ENCODE measurements around the gene ZNF598.

The ZNF598 gene

GRCh38 chr16:2005646-2006045 is 4.0 kb downstream of the ZNF598 start:
- DNase-seq = no peak

GRCh38 chr16:2004795-2005517 is 4.7 kb downstream of the ZNF598 start:
- DNase-seq = no peak

GRCh38 chr16:2003827-2004641 is 5.6 kb downstream of the ZNF598 start:
- peak; percentile 59 for DNase-seq

GRCh38 chr16:2003231-2003826 is 6.3 kb downstream of the ZNF598 start:
- DNase-seq = no peak

GRCh38 chr16:2002406-2003230 is 7.0 kb downstream of the ZNF598 start:
- no peak for DNase-seq

GRCh38 chr16:2001456-2002355 is 7.9 kb downstream of the ZNF598 start:
- no peak for DNase-seq

- no peak for DNase-seq
Measured at GRCh38 chr16:2001035-2001434, 8.6 kb downstream of the ZNF598 start.

- DNase-seq = no peak
Measured at GRCh38 chr16:1999866-2000514, 9.6 kb downstream of the ZNF598 start.

GRCh38 chr16:1998852-1999801 is 10.5 kb downstream of the ZNF598 start:
- DNase-seq = no peak

GRCh38 chr16:1998360-1998835 is 11.2 kb downstream of the ZNF598 start:
- no peak for DNase-seq

- DNase-seq = no peak
Measured at GRCh38 chr16:1997494-1998359, 11.9 kb downstream of the ZNF598 start.

GRCh38 chr16:1993731-1994131 is 15.9 kb downstream of the ZNF598 start:
- DNase-seq = no peak

GRCh38 chr16:1992704-1993317 is 16.8 kb downstream of the ZNF598 start:
- DNase-seq = no peak

GRCh38 chr16:1991948-1992703 is 17.5 kb downstream of the ZNF598 start:
- DNase-seq = peak; percentile 83

GRCh38 chr16:1991588-1991947 is 18.1 kb downstream of the ZNF598 start:
- DNase-seq = no peak

GRCh38 chr16:1991135-1991551 is 18.5 kb downstream of the ZNF598 start:
- DNase-seq = peak; percentile 47

- no peak for DNase-seq
Measured at GRCh38 chr16:1990351-1991134, 19.1 kb downstream of the ZNF598 start.

Measured in GF-D8 (cell line).